MV-4-11 (cell line): ENCODE results near the gene P2RX2.

ENCODE experiments used
- DNase-seq: peaks from one replicate; lab custom pipeline; 2025; lab: John Stamatoyannopoulos, UW

P2RX2 gene

DNA sequence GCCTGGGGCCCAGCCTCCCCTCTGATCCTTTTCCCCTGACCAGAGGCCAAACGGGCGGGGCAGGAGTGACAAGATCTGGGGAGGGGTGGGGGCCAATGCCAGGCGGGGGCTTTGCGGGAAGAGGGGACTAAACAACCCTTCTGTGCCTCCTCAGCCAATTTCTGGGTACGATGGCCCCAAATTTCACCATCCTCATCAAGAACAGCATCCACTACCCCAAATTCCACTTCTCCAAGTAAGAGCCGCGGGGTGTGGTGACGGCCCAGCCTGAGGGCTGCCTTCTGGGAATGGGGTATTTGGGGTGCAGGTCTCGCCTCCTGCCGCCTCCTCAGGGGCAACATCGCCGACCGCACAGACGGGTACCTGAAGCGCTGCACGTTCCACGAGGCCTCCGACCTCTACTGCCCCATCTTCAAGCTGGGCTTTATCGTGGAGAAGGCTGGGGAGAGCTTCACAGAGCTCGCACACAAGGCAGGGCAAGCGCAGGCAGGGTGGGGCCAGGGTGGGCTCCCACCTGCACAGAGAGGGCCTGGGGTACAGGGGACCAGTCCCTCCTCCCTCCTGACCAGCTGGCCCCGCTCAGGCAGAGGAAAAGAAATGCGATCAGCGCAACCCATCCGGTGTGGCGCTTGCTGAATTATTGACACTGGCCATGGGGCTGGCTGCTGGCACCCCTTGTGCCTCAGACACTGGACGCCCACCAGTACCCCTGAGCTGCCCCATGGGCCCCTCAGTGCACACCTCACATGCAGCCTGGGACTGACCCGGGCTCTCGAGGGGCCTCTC, 1.7 kb downstream of the P2RX2 start:
- no peak for DNase-seq

DNA sequence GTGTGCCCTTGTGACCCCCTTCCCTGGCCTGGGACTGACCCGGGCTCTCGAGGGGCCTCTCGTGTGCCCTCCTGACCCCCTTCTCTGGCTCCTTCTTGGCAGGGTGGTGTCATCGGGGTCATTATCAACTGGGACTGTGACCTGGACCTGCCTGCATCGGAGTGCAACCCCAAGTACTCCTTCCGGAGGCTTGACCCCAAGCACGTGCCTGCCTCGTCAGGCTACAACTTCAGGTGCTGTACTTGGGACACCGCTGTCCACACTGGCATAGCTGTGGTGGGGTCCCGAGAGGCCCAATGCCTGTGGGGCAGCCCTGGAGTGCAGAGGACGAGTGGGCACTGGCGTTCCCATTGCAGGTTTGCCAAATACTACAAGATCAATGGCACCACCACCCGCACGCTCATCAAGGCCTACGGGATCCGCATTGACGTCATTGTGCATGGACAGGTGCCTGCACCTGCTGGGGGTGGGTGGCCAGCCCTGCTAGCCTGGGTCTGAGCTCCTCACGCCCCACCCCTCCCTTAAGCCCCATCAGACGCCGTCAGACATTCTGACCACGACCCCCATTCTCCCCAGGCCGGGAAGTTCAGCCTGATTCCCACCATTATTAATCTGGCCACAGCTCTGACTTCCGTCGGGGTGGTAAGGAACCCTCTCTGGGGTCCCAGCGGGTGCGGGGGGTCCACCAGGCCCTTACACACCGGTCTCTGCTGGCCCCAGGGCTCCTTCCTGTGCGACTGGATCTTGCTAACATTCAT, 2.5 kb downstream of the P2RX2 start:
- DNase-seq = no peak

DNA sequence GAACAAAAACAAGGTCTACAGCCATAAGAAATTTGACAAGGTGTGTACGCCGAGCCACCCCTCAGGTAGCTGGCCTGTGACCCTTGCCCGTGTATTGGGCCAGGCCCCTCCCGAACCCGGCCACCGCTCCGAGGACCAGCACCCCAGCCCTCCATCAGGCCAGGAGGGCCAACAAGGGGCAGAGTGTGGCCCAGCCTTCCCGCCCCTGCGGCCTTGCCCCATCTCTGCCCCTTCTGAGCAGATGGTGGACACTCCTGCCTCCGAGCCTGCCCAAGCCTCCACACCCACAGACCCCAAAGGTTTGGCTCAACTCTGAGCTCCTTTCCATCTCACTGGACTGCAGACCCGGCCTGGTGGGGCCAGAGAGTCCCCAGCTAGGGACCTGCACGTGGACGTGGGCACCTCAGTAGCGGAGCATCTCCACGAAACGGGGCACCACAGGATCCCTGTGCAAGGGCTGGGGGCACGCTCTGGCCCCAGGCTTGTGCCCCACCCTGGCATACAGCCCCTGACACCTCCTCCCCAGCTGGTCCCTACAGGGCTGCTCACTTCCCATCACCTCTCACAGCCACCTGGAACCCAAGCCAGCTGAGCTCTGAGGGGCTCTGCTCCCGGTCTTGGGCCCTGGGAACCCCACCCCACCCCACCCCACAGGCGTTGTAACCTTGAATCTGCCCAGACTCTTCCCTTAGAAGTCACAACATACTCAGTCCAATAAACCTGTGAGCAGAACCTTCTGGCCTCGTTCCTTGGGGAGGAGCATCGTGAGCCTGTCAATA, 3.3 kb downstream of the P2RX2 start:
- DNase-seq = no peak

DNA sequence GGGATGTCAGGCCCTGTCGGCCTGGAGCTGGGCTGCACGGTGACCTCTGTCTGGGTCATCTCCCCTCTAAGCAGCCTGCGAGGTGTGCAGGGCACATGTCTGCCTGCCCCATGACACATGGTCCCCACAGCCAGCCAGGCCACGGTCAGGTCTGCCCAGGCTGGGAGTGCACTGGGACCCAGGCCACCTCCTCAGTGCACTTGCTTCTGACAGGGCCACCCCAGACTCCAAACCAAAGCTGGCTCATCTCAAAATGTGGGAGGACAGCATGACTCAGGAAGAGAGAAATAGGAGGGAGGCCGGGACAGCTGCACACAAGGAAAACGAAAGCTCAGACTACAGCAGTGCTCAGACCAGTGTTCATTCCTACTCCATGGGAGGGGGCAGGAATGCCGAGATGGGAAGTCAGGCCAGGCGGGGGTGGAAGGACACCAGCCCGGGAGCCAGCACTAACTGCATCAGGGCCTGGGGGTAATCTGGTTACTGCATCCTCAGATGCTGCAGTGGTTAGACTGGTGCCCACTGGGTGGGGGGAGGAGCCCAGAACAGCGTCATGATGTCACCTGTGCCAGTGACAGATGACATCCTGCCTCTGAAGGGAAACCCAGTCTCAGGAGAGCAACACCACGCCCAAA, 4.0 kb downstream of the P2RX2 start:
- DNase-seq = no peak

DNA sequence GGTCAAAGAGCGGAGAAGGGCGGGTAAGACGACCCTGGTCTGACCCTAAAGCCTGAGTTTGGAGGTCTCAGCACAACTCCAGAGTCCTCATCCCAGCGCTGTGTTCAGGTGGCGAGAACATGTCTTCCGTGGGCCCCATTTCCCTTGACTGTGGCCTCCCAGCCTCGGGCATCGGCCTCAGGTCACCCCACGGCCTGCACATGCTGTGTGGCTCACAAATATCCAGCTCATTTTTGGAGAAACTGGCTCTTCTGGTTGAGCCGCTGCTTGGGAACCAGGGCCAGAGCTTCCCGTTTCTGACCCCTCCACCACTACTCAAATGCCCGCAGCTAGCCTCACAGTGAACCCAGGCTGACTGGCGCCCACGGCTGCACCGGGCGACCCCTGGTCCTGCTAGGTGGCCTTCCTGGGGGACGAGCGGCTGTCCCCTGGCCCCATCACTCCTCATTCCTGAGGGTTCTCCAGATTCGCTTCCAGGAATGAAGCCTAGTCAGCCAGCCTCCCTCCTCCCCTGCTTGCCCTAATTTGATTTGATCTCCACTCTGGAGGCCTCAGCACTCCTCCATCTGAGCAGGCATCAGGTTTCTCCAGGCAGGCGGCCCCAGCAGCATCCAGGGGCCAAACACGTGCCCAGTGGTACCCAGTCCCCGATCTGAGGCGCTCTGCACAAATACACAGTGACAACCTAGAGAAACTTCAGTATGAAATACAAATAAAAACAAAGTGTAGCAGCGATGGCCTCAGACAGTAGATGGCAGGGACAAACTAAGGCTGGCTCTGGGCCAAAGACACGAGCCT, 4.7 kb downstream of the P2RX2 start:
- no peak for DNase-seq

DNA sequence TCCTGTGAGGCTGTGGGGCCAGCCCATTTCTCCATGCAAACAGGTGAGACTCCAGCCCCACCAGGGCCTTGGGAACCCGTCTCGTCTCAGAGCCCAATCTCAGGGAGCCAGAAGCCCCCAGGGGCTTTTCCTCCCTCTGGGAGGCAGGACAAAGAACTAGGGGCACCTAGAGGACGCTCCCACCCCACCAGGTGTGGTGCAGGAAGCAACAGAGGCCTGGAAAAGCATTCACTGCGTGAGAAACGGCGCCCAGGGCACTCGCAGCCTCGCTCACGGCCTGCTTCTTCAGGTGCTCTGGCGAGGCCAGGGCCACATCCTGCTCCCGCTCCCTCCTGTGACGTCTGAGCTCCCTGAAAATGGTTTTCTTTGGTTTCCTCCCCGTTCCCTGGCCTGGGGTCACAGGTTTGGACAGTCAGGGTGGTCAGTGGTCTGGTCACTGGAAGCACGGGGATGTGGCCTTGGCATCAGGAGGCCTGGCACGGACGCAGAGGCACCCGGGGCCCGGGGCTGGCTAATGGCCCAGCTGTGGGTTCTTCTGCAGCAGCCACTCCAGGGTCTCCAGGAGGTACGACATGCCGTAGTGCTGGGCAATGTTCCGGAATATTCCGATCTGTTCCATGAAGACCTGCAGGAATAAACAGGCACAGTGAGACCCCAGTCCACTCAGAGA, 5.7 kb downstream of the P2RX2 start:
- DNase-seq = no peak

DNA sequence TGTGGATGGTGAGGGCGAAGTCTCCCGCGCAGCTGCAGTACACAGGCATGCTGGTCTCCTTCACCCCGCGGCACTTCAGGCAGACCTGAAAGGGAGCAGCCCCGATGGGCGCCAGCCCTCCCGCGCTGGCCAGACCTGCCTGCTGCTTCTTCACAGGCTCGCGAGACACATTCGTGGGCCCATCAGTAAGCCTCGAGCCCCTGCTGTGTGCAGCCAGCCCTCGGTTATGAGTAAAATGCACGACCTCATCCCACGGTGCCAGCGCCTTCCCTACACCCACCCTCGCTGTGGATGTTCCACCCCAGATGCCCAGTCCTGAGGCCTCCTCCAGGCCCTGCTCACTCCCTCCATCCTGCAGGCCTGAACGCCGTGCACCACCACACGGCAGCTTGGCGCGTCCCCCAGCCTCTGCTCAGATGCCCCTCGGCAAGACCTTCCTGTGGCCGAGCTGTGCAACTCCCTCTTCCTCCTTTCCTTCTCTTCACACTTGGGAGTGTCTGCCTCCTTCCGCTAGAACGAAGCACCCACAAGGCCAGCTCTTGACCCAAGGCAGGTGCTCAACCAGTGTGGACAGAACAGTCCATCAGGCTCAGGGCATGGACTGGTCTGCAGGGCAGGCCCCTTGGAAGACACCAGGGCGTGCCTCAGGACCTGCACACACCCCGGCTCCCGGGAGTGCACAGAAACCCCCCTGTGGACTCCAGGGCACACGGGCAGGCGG, 6.5 kb downstream of the P2RX2 start:
- DNase-seq = no peak

DNA sequence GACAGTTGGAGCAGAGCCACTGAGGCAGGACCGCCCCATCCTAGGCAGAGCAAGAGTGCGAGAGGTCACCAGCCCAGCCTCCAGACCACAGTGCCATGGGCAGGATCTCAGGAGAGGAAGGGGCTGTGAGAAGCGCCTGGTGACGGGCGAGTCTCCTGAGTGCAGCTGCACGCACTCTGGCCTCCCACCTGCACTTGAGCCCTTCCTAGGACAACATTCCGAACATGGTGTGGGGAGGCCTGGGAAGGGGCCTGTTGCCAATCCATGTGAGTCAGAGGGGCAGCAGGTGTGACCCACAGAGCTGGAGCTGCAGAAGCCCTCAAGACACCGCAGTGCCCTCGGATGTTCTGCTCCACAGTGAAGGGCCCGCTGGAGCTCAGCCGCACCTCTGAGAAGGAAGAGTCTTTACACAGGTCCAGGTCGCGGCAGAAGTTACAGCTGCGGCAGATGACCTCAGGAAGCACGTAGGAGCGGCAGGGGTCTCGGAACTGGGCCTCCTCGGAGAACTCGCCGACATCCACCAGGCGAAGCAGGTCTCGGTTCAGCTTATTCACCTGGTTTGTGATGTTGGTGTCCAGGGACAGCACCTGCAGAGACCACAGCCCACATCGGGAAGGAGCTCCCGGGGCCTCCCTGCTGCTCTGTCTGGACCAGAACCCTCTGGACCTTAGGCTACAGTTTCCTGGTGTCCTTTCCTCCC, 7.3 kb downstream of the P2RX2 start:
- DNase-seq = no peak

DNA sequence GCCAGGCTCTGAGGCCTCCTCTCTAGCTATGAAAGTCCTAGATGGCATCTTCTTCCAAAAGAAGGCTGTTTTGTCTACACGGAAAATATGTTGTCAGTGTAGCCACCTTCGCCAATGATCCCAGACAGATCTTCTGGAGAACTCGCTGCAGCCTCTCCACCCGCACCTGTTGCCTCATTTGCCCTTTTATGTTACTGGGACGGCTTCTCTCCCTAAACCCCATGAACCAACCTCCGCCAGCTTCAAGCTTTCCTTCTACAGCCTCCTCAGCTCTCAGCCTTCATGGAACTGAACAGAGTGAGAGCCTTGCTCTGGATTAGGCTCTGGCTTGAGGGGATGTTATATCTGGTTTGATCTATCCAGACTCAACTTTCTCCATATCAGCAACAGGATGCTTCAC, 10.8 kb downstream of the P2RX2 start:
- no peak for DNase-seq

DNA sequence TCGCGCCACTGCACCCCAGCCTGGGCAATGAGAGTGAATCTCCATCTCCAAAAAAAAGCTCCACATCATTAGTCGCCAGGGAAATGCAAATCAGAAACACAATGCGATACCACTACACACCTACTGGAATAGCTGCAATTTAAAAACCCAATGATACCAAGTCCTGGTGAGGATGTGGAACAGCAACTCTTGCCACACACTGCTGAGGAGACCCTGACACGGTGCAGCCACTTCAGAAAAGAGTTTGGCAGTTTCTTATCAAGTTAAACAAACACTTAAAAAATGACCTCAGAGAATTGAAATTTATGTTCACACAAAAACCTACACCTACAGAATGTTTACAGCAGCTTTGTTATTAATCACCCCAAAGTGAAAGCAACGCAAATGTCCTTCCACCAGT, 12.1 kb downstream of the P2RX2 start:
- DNase-seq = no peak

DNA sequence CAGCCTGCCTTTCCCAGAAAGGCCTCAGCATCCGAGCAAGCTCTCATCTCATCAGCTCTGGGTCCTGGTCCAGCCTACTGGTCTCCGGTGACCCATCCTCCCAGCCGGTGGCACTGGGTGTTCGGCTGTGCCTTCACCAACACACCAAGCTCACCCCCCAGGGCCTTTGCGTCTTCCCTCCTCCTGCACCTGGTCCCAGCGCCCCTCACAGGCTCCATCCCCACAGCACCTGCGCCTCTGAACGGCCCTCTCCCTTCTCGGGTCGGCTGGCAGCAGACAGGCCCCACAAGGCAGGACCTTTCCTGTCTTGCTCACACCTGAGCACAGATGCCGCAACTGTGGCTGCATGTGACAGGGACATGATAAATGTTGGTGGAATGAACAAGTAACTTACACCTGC, 13.1 kb downstream of the P2RX2 start:
- DNase-seq = no peak

DNA sequence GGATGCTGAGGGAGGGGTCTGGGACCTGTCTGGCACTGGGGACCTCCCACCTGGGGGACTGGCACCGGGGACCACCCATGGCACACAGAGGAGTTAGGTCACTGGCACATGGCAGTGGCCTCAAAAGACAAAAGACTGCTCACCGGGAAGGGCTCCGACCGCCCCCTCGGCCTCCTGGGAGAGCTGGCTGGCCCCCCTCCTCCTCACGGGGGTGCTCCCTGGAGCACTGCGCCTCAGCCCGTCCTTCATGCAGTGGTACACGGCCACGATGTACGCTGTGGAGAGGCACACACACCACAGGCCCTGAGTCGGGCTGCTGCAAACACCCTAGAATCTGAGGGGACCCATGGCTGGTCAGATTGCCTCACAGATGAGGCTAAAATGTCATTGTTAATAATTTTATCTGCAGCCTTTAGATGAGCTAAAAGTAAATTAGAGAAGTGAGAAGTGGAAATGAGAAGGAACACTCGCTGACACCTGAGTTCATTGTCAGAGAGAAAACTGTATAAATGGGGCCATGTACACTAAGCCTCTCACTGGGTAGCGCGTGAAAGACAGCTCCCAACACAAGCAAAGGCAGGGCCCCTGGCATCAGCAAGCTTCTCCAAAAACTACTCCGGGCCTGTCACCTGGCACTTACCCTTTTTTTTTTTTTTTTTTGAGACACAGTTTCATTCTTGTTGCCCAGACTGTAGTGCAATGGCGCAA, 14.1 kb downstream of the P2RX2 start:
- no peak for DNase-seq

DNA sequence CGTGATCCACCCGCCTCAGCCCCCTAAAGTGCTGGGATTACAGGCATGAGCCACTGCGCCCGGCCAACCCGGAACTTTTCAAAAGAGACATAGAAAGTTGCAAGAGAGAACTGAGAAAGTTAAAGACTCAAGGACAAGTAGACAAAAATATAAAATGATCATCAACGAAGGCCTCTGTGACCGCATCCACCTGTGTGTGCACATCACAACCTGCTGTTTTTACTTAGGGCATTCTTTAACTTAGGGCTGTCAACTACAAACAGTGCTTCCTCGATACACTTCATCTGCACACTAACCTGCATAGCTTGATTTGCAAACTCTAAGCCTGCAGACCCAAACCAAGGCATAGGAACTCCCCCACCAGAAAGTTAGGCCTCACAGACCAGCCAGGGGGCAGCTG, 14.8 kb downstream of the P2RX2 start:
- no peak for DNase-seq

DNA sequence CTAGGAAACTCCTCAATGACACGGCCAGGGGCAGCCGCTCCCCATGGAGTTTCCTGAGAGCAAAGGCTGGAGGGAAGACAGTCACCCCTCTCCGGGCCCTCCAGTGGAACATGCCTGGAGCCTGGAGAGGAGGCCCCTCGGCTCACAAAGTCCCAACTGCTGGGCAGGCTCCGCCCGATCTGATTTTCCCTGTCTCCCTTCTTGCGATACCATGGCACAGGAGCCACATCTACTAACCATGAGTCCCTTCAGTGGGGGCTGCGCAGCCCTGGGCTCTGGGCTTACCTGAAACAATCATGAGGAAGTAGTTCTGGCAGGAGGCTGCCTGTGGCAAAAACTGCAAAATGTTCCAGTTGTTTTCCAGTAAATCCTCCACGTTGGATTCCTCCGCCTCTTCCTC, 15.3 kb downstream of the P2RX2 start:
- DNase-seq = no peak

DNA sequence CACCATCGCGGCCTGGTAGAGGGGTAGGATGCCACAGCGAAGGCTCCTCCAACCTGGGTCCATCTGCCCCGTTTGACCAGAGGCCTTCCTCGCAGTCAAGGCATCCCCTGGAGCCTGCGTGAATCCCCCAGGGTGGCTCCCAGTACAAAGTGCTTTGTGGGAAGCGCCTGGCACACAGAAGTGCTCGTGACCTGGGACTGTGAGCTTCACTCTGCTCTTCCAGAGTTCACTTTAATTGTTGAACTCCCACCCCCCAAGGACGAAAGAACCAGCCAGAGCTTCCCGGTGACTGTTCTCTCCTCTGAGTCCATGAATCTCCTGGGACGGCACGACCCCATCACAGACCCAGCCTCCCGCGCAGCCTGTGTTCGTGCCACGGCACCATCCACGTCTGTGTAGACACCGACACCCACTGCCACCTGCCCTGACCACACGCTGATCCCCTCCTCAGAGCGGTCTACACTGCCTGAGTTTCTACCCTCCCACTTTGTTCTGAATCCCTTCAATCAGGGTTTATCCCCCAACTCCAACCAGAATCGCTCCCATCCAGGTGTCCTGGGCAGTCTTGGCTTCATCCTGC, 15.9 kb downstream of the P2RX2 start:
- DNase-seq = no peak

DNA sequence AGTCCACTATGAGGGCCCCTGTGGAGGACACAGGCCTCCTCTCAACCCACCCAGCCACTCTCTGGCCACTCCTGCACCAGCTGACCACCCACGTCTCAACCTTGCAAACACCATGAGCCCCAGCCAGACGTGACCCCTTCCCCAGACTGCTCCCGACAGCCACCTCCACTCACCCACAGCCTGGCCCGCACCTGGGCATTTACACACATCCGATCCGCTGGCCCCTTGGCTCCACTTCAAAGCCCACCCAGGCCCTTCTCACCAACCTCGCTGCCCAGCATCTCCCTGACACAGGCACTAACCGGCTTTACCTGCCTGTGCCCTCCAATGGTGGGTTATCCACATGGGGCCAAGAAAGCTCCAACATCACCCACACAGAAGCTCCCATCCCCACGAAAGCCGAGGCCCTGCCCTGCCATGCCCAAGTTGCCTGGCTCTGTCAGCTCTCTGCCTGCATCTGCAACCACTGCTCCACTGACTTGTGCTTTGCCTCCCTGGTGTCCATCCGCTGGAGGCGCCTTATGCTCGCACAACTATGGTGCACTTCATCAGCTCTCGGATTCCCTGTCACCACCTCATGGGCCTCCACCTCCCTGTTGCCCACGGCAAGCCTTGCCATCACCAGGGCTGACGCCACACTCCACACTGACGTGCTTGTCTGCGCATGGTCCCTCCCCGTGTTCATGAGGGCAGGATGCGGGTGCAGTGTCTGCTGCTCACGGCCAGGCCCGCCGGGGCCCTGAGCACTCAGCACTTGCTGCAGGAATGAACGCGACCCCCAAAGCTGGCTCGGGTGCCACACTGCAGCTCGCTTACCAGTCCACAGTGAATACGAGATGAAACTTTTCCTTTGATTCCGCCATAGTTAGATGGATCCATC, 16.7 kb downstream of the P2RX2 start:
- no peak for DNase-seq

DNA sequence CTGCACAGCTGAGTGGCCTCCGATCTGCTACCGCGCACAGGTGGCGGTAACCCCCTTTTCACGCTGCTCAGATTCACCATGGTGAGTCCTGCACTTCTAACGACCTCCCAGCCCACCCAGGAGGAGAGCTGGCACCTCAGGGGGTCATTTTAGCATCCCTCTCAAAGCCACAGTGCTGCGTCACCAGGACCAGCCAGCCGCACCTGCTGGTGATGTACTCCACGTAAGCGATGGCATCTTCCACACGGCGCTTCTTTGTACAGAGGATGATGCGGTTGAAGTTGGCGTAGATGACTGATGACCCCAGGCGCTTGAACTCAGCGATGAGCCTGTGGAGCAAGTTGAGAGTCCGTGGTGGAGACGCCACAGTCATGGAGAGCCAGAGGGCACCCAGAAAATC, 19.2 kb downstream of the P2RX2 start:
- no peak for DNase-seq
